Heart right ventricle (tissue), 16 donors: ENCODE results near the gene TBC1D13. TPM values are rescaled to one million over a fixed set of nuclear protein-coding genes. Genes with fewer than 3 reads are reported as not detected.
A peak's percentile ranks its signal among the peaks of the same experiment; 100 is the strongest.

Experiments used
- ATAC-seq, 8 donors: fragments of 200-7000 bp; cut with Tn5 transposase; one replicate each; pipeline ENCODE4 v1.9.1; 2020; ENCODE audit warnings: mild to moderate bottlenecking in 8 of 8, moderate library complexity in 8 of 8, moderate number of reproducible peaks in 1 of 8
- DNase-seq, 2 donors: peaks; one replicate each; pipeline ENCODE4 v3.0.0-alpha.2; 2020
- H3K27ac ChIP-seq, 10 donors: fragments of 200-600 bp; sonication (generic) in 2 of 10; one replicate each; pipeline versions ENCODE4 v1.5.0 to v1.8.0; 2020 to 2022; ENCODE audit warnings: mild to moderate bottlenecking in 3 of 10
- H3K27me3 ChIP-seq, 7 donors: fragments of 200-600 bp; one replicate each; pipeline ENCODE4 v1.8.0; 2021 to 2022; ENCODE audit warnings: mild to moderate bottlenecking in 2 of 7
- H3K36me3 ChIP-seq, 9 donors: fragments of 200-600 bp; sonication (generic) in 1 of 9; one replicate each; pipeline versions ENCODE4 v1.5.0 to v1.8.0; 2020 to 2022; ENCODE audit warnings: mild to moderate bottlenecking in 2 of 9
- H3K4me1 ChIP-seq, 9 donors: fragments of 200-600 bp; sonication (generic) in 1 of 9; one replicate each; pipeline versions ENCODE4 v1.5.0 to v1.8.0; 2020 to 2022; ENCODE audit warnings: mild to moderate bottlenecking in 4 of 9
- H3K4me3 ChIP-seq, 10 donors: fragments of 200-600 bp; sonication (generic) in 2 of 10; one replicate each; pipeline versions ENCODE4 v1.5.0 to v1.8.0; 2020 to 2022; ENCODE audit warnings: mild to moderate bottlenecking in 7 of 10, moderate library complexity in 2 of 10
- H3K9me3 ChIP-seq, 11 donors: fragments of 200-600 bp in 10 of 11; sonication (generic) in 2 of 11; one replicate each; pipeline versions ENCODE4 v1.5.0 to v1.8.0; 2013 to 2022; ENCODE audit warnings: mild to moderate bottlenecking in 2 of 11, control low read depth in 1 of 11, moderate library complexity in 1 of 11
- WGBS, 2 donors: extraction: QIAGEN DNeasy Blood & Tissue Kit; methylation state at CpG; one replicate each; pipeline ENCODE4 v1.1.7; 2013; ENCODE audit warnings: inconsistent platforms in 1 of 2; 5-methylcytosine and 5-hydroxymethylcytosine counted together
- intact Hi-C, 10 donors: fragments of 100-400 bp; cut with DNase I; formaldehyde crosslinking; loops; one replicate each; pipeline versions ENCODE4 v1.11.1 to v1.14.2; 2022
- polyA plus RNA-seq, 2 donors: library from polyadenylated mRNA; stranded (reverse); fragments of 200-250 nt; gene quantifications; one replicate each; pipeline ENCODE4 v1.2.3, GENCODE V29; 2013
- total RNA-seq, 10 donors: library from RNA; stranded (reverse); fragmentation: NEBNext Ultra II Directional in 3 of 10; extraction: Animal tissue kit (Norgen Biotek cat#: 25700) in 3 of 10; gene quantifications; one replicate each; pipeline versions ENCODE4 v1.2.1 to v1.2.4, GENCODE V29; 2021 to 2023
- TF ChIP-seq, protein P1 (sequence below), 9 donors: fragments of 200-600 bp; sonication (generic) in 2 of 9; IDR thresholded peaks; one replicate each; pipeline versions ENCODE4 v1.5.0 to v1.8.0; 2021 to 2022; ENCODE audit warnings: antibody characterized with exemption in 9 of 9, mild to moderate bottlenecking in 5 of 9, moderate library complexity in 1 of 9
- donor health status: Arrhythmogenic right ventricular cardiomyopathy.
- donor health status: ischemic (EF 13 %, LVEDD 7.1; RV severe dilation, severe dysfunction).
- donor health status: healthy with polysubstance abuse.
- donor health status: DM: no; HTN: yes; CAD: no.
- donor health status: DM: no; HTN: no; CAD: no.
- donor health status: ischemic (EF 25% LVEDD 6.9; RV normal size, moderate dysfunction).
- donor health status: ischemic (EF 25% LVEDD 5.7; RV mildly dilated, moderate dysfunction).
- donor health status: healthy.
- donor health status: DM: yes; HTN: yes; CAD: no.
- donor health status: Ischemic cardiomyopathy.
- donor health status: ischemic (EF 35%, LVEDD 5.7; RV mildly dilated, moderate dysfunction).
- donor health status: nonischemic (EF 11% LVEDD 7.7; RV severe dilation, severe dysfunction).
- donor health status: DM: yes; HTN: yes; CAD: no.
- donor health status: PGD.
- donor health status: ischemic (EF 29% LVEDD 5.4; RV normal size, mild dysfunction).
- donor health status: nonischemic (EF 23%, LVEDD 6.1; RV moderate dilation, normal function).

Gene TBC1D13
- total and polyA plus RNA-seq, 12 donors = 12.3 to 21.3 (median 17.4) TPM

- H3K27ac ChIP-seq = no peak overlapping the region
- H3K27me3 ChIP-seq = no peaks in the 10 kb centered on the region
- H3K4me3 ChIP-seq = no peak overlapping the region
- 78 to 82% methylated on average over 7 of the region's 7 CpGs for WGBS, 2 donors
- intact Hi-C loops = no loop called here
- peaks cover 0 to 10% (median 0%) of the 10 kb centered on the region in 11 donors for H3K9me3 ChIP-seq
- DNase-seq (no peak), ATAC-seq (no peak)
- TF ChIP-seq, protein P1, sequence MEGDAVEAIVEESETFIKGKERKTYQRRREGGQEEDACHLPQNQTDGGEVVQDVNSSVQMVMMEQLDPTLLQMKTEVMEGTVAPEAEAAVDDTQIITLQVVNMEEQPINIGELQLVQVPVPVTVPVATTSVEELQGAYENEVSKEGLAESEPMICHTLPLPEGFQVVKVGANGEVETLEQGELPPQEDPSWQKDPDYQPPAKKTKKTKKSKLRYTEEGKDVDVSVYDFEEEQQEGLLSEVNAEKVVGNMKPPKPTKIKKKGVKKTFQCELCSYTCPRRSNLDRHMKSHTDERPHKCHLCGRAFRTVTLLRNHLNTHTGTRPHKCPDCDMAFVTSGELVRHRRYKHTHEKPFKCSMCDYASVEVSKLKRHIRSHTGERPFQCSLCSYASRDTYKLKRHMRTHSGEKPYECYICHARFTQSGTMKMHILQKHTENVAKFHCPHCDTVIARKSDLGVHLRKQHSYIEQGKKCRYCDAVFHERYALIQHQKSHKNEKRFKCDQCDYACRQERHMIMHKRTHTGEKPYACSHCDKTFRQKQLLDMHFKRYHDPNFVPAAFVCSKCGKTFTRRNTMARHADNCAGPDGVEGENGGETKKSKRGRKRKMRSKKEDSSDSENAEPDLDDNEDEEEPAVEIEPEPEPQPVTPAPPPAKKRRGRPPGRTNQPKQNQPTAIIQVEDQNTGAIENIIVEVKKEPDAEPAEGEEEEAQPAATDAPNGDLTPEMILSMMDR (IDR thresholded peaks at IDR 0.05) = no peak
- peaks cover 0 to 12% (median 2%) of the 10 kb centered on the region in 9 donors for H3K4me1 ChIP-seq
- H3K36me3 ChIP-seq = no peaks in the 10 kb centered on the region
Measured at GRCh38 chr9:128781187-128782070, 5.6 kb upstream of the TBC1D13 start.

- Histone ChIP-seq H3K36me3 (no peaks in the 10 kb centered on the region), H3K9me3 (peaks cover 0 to 10% (median 0%) of the 10 kb centered on the region in 11 donors), H3K4me1 (peaks cover 0 to 18% (median 8%) of the 10 kb centered on the region in 9 donors), H3K27ac (peak overlapping the region in 1 of 10 donors; percentile 59), H3K27me3 (no peaks in the 10 kb centered on the region), H3K4me3 (no peak overlapping the region)
- DNase-seq (no peak), ATAC-seq (no peak)
- intact Hi-C loops = no loop called here
- TF ChIP-seq, protein P1 (IDR thresholded peaks at IDR 0.05) = no peak
- WGBS, 2 donors = 90 to 100% methylated on average over 1 of the region's 1 CpG
Measured at GRCh38 chr9:128782669-128783068, 4.4 kb upstream of the TBC1D13 start.

DNA sequence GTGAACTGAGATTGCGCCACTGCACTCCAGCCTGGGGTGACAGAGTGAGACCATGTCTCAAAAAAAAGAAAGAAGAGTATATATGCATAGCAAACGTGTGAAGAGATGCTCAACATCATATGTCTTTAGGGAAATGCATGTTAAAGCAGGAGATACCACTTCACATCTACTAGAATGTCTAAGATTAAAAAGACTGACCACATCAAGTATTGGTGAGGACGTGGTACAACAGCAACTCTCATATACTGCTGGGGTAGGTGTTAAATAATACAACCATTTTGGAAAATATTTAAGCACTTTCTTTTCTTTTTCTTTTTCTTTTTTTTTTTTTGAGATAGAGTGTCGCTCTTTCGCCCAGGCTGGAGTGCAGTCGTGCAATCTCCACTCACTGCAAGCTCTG, 1.6 kb upstream of the TBC1D13 start:
- H3K4me3 ChIP-seq = no peak overlapping the region
- H3K9me3 ChIP-seq = peaks cover 0 to 10% (median 0%) of the 10 kb centered on the region in 11 donors
- 93 to 96% methylated on average over 6 of the region's 6 CpGs for WGBS, 2 donors
- peaks cover 0 to 20% (median 0%) of the 10 kb centered on the region in 9 donors for H3K36me3 ChIP-seq
- no peak overlapping the region for H3K27ac ChIP-seq
- TF ChIP-seq, protein P1 (IDR thresholded peaks at IDR 0.05) = no peak
- H3K27me3 ChIP-seq = no peaks in the 10 kb centered on the region
- intact Hi-C loops = no loop called here
- ATAC-seq = no peak
- peaks cover 8 to 30% (median 19%) of the 10 kb centered on the region in 9 donors for H3K4me1 ChIP-seq
- DNase-seq = no peak

DNA sequence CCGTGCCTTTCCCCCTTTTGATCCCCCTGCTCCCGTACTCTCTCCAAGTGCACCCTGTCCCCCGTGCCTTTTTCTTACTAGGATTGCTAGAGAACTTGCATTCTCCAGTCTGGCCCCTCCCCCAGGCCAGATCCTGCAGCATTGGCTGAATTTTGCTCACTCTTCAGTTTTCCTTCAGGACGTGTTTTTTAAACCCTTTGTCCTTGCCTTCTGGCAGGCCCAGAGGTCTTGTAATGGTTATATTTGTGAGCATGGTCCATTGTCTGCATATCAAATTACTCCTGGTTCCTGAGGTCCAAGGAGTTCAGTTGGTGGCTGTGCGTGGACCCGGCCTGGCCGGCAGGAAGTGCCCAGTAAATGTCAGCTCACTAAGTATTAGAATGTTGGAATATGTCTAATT, 606 bp downstream of the TBC1D13 start:
- TF ChIP-seq, protein P1 (IDR thresholded peaks at IDR 0.05) = no peak
- Histone ChIP-seq H3K27ac (peak overlapping the region; percentile 71 to 95 (median 89)), H3K4me1 (peaks cover 8 to 30% (median 19%) of the 10 kb centered on the region in 9 donors), H3K27me3 (no peaks in the 10 kb centered on the region), H3K9me3 (no peaks in the 10 kb centered on the region), H3K4me3 (peak overlapping the region; percentile 85 to 100 (median 96)), H3K36me3 (peaks cover 0 to 42% (median 19%) of the 10 kb centered on the region in 9 donors)
- DNase-seq = no peak
- peak in 4 of 8 donors; percentile 4 to 26 (median 10) for ATAC-seq
- WGBS, 2 donors = 2 to 3% methylated on average over 7 of the region's 7 CpGs
- intact Hi-C loops = loop anchor here in 4 of 10 donors (1.0 to 2.0 kb wide), 4 partner anchors 15 to 31 kb away; partner anchors contain the start of genes ENDOG (in 1 of the 4) and ZER1 (in 1 of the 4)
